Thoracic aorta (tissue), 2 donors: ENCODE results near the gene IGLL5. TPM values are rescaled to one million over a fixed set of nuclear protein-coding genes. Genes with fewer than 3 reads are reported as not detected.

Experiments
- ATAC-seq: fragments of 150-250 bp; one replicate; pipeline ENCODE4 v1.8.0; 2017; ENCODE audit warnings: low read depth; ENCODE audit not compliant: insufficient number of reproducible peaks, low FRiP score
- DNase-seq: peaks from one replicate; pipeline ENCODE4 v3.0.0-alpha.2; 2020; ENCODE audit warnings: low spot score
- H3K27ac ChIP-seq, 2 donors: fragments of 200-600 bp; sonication (generic); 1 replicate in 1 of 2; 2 replicates in 1 of 2; pipeline ENCODE4 v1.5.1; 2016; ENCODE audit warnings: mild to moderate bottlenecking in 2 of 2, moderate library complexity in 2 of 2
- H3K27me3 ChIP-seq: fragments of 200-600 bp; sonication (generic); replicated peaks from 2 replicates; pipeline ENCODE4 v1.6.0; 2016; ENCODE audit warnings: mild to moderate bottlenecking; ENCODE audit not compliant: insufficient read depth
- H3K36me3 ChIP-seq: fragments of 200-600 bp; sonication (generic); one replicate; pipeline ENCODE4 v1.5.1; 2016
- H3K4me1 ChIP-seq, 2 donors: fragments of 200-600 bp; sonication (generic); 1 replicate in 1 of 2; 2 replicates in 1 of 2; pipeline versions ENCODE4 v1.5.1 to v1.6.0; 2016; ENCODE audit warnings: low read depth in 2 of 2, mild to moderate bottlenecking in 1 of 2; ENCODE audit not compliant: control insufficient read depth in 1 of 2
- H3K4me3 ChIP-seq: fragments of 200-600 bp; sonication (generic); 2 replicates; pipeline ENCODE4 v1.5.1; 2016; ENCODE audit warnings: mild to moderate bottlenecking
- H3K9me3 ChIP-seq: fragments of 200-600 bp; sonication (generic); 2 replicates; pipeline ENCODE4 v1.5.1; 2016
- CTCF ChIP-seq: fragments of 200-600 bp; sonication (generic); IDR thresholded peaks from one replicate; pipeline ENCODE4 v1.5.1; 2019; ENCODE audit warnings: antibody characterized with exemption
- total RNA-seq, 2 donors: library from RNA; depleted of rRNA; stranded (reverse); fragments of >200 nt; gene quantifications; one replicate each; pipeline versions ENCODE4 v1.1.0 to v1.2.3, GENCODE V29; 2016

Gene IGLL5
- total RNA-seq, 2 donors from 2014 or later: 4.3 TPM; not detected in 1

GRCh38 chr22:22926370-22927195 lies 39.0 kb downstream of the IGLL5 start:
- TF ChIP-seq CTCF: no peak
- no peak for ATAC-seq
- Histone ChIP-seq H3K36me3 (no peaks in the 10 kb centered on the region), H3K27ac (no peak overlapping the region), H3K4me1 (no peaks in the 10 kb centered on the region), H3K27me3 (no peaks in the 10 kb centered on the region), H3K9me3 (no peaks in the 10 kb centered on the region), H3K4me3 (no peak overlapping the region)
- DNase-seq: no peak

GRCh38 chr22:22927196-22927887 lies 39.7 kb downstream of the IGLL5 start:
- no peaks in the 10 kb centered on the region for H3K36me3 ChIP-seq
- no peak for TF ChIP-seq CTCF
- no peak for ATAC-seq
- no peak for DNase-seq
- no peak overlapping the region for H3K27ac ChIP-seq
- H3K4me3 ChIP-seq: no peak overlapping the region
- H3K27me3 ChIP-seq: no peaks in the 10 kb centered on the region
- no peaks in the 10 kb centered on the region for H3K4me1 ChIP-seq
- no peaks in the 10 kb centered on the region for H3K9me3 ChIP-seq

- Histone ChIP-seq H3K9me3 (no peaks in the 10 kb centered on the region), H3K27ac (no peak overlapping the region), H3K4me1 (no peaks in the 10 kb centered on the region), H3K27me3 (no peaks in the 10 kb centered on the region), H3K4me3 (no peak overlapping the region), H3K36me3 (no peaks in the 10 kb centered on the region)
- ATAC-seq: no peak
- DNase-seq: no peak
- no peak for TF ChIP-seq CTCF
Observed at GRCh38 chr22:22927888-22928665, 40.5 kb downstream of the IGLL5 start.

- no peaks in the 10 kb centered on the region for H3K27me3 ChIP-seq
- TF ChIP-seq CTCF: no peak
- ATAC-seq: no peak
Observed at GRCh38 chr22:22928666-22929380, 41.2 kb downstream of the IGLL5 start.

More at GRCh38 chr22:22928666-22929380, 41.2 kb downstream of the IGLL5 start:
- Histone ChIP-seq H3K4me1 (no peaks in the 10 kb centered on the region), H3K36me3 (no peaks in the 10 kb centered on the region), H3K4me3 (no peak overlapping the region), H3K9me3 (no peaks in the 10 kb centered on the region), H3K27ac (no peak overlapping the region)
- no peak for DNase-seq
